Measurements from ENCODE around the gene PTBP1.

Gene PTBP1

GRCh38 chr19:823565-824121 is 26.4 kb downstream of the PTBP1 start:
- no peak for DNase-seq (ENCODE audit: extremely low read depth, low read depth)
- TF ChIP-seq CTCF (IDR thresholded peaks at IDR 0.05; ENCODE audit: low read depth, low read length), result no peak

- no peak for TF ChIP-seq CTCF (IDR thresholded peaks at IDR 0.05; ENCODE audit: low read depth, low read length)
- no peak for DNase-seq (ENCODE audit: extremely low read depth, low read depth)
These were observed 27.6 kb downstream of the PTBP1 start for GRCh38 chr19:824885-825284.

- TF ChIP-seq CTCF (IDR thresholded peaks at IDR 0.05; ENCODE audit: low read depth, low read length), result no peak
- DNase-seq (ENCODE audit: extremely low read depth, low read depth), result no peak
These were observed 28.8 kb downstream of the PTBP1 start for GRCh38 chr19:825897-826644.

- TF ChIP-seq CTCF (IDR thresholded peaks at IDR 0.05; ENCODE audit: low read depth, low read length), result no peak
- no peak for DNase-seq (ENCODE audit: extremely low read depth, low read depth)
These were observed 30.1 kb downstream of the PTBP1 start for GRCh38 chr19:827314-827709.

- no peak for TF ChIP-seq CTCF (IDR thresholded peaks at IDR 0.05; ENCODE audit: low read depth, low read length)
- DNase-seq (ENCODE audit: extremely low read depth, low read depth), result no peak
These were observed 30.6 kb downstream of the PTBP1 start, which contains the start of gene AZU1 for GRCh38 chr19:827710-828321. Gene AZU1, plus strand, starts transcription at chr19:827837. Its CDS starts 10 bp downstream, at chr19:827847.

- TF ChIP-seq CTCF (IDR thresholded peaks at IDR 0.05; ENCODE audit: low read depth, low read length), result no peak
- no peak for DNase-seq (ENCODE audit: extremely low read depth, low read depth)
These were observed 32.0 kb downstream of the PTBP1 start for GRCh38 chr19:829129-829758.

Measured in AG09319 (cell line).